CD8-positive, alpha-beta memory T cell (primary cell): ENCODE results near the gene ITGB5. TPM values are rescaled to one million over a fixed set of nuclear protein-coding genes. Genes with fewer than 3 reads are reported as not detected.
"Not testable (repeated sequence)": the region's sequence is repeated elsewhere in the genome, so short reads cannot be mapped to it uniquely, and the experiment has no call there.

Experiments
- CTCF ChIA-PET: fragments of 350-600 bp; sonication (Branson Sonifier 250); formaldehyde crosslinking; loops from one replicate; lab custom pipeline; 2021; ENCODE audit warnings: antibody characterized with exemption; lab: Charles Lee
- POLR2A ChIA-PET: fragments of 350-600 bp; sonication (Branson Sonifier 250); formaldehyde crosslinking; loops from one replicate; lab custom pipeline; 2021; ENCODE audit warnings: antibody characterized with exemption; lab: Charles Lee
- DNase-seq, 5 donors: peaks; one replicate each; pipeline versions ENCODE4 v3.0.0 to v3.0.0-alpha.2; 2020 to 2022; ENCODE audit warnings: mixed read lengths in 1 of 5
- H3K27ac ChIP-seq: one replicate; pipeline ENCODE4 v1.7.0; 2013; ENCODE audit warnings: low read depth, mild to moderate bottlenecking, low read length, moderate library complexity
- H3K27me3 ChIP-seq: 2 replicates; pipeline ENCODE4 v1.7.0; 2013; ENCODE audit warnings: low read length, mild to moderate bottlenecking; ENCODE audit not compliant: insufficient read depth, poor library complexity, severe bottlenecking
- H3K36me3 ChIP-seq: 2 replicates; pipeline ENCODE4 v1.7.0; 2013; ENCODE audit warnings: mild to moderate bottlenecking, low read length, moderate library complexity; ENCODE audit not compliant: insufficient read depth
- H3K4me1 ChIP-seq: 2 replicates; pipeline ENCODE4 v1.7.0; 2013; ENCODE audit warnings: mild to moderate bottlenecking, low read length, moderate library complexity; ENCODE audit not compliant: insufficient read depth
- H3K4me3 ChIP-seq: 2 replicates; pipeline ENCODE4 v1.7.0; 2013; ENCODE audit warnings: mild to moderate bottlenecking, low read length
- H3K9me3 ChIP-seq: 2 replicates; pipeline ENCODE4 v1.7.0; 2013; ENCODE audit warnings: mild to moderate bottlenecking, low read length
- H3K27ac Mint-ChIP-seq, 8 donors: one replicate each; pipeline ENCODE4 v1.8.0; 2020 to 2021; ENCODE audit warnings: mixed read lengths in 8 of 8, mild to moderate bottlenecking in 6 of 8, inconsistent platforms in 3 of 8, moderate library complexity in 3 of 8
- H3K27me3 Mint-ChIP-seq, 2 donors: one replicate each; pipeline ENCODE4 v1.8.0; 2020 to 2021; ENCODE audit warnings: mixed read lengths in 2 of 2, mild to moderate bottlenecking in 1 of 2, moderate library complexity in 1 of 2
- H3K36me3 Mint-ChIP-seq, 3 donors: one replicate each; pipeline ENCODE4 v1.8.0; 2020 to 2021; ENCODE audit warnings: mixed read lengths in 3 of 3, inconsistent platforms in 1 of 3, mild to moderate bottlenecking in 1 of 3
- H3K4me1 Mint-ChIP-seq, 3 donors: one replicate each; pipeline ENCODE4 v1.8.0; 2020 to 2021; ENCODE audit warnings: mixed read lengths in 3 of 3, inconsistent platforms in 1 of 3, mild to moderate bottlenecking in 1 of 3
- H3K4me3 Mint-ChIP-seq, 7 donors: one replicate each; pipeline ENCODE4 v1.8.0; 2020 to 2021; ENCODE audit warnings: mixed read lengths in 7 of 7, mild to moderate bottlenecking in 6 of 7, moderate library complexity in 4 of 7, inconsistent platforms in 2 of 7
- H3K9me3 Mint-ChIP-seq, 5 donors: one replicate each; pipeline ENCODE4 v1.8.0; 2020 to 2022; ENCODE audit warnings: mixed read lengths in 5 of 5, mild to moderate bottlenecking in 3 of 5, moderate library complexity in 2 of 5, inconsistent platforms in 1 of 5
- polyA plus RNA-seq: library from polyadenylated mRNA; unstranded; fragments of 300-500 nt; fragmentation: Illumina TruSeq; gene quantifications from one replicate; pipeline ENCODE4 v1.2.3, GENCODE V29; 2021
- total RNA-seq, 2 experiments: library from RNA; stranded (reverse); gene quantifications; one replicate each; pipeline ENCODE4 v1.2.3, GENCODE V29; 2021

Gene ITGB5
- total and polyA plus RNA-seq, 3 experiments from 2014 or later, result 0.62 to 3.3 (median 2.0) TPM

DNA sequence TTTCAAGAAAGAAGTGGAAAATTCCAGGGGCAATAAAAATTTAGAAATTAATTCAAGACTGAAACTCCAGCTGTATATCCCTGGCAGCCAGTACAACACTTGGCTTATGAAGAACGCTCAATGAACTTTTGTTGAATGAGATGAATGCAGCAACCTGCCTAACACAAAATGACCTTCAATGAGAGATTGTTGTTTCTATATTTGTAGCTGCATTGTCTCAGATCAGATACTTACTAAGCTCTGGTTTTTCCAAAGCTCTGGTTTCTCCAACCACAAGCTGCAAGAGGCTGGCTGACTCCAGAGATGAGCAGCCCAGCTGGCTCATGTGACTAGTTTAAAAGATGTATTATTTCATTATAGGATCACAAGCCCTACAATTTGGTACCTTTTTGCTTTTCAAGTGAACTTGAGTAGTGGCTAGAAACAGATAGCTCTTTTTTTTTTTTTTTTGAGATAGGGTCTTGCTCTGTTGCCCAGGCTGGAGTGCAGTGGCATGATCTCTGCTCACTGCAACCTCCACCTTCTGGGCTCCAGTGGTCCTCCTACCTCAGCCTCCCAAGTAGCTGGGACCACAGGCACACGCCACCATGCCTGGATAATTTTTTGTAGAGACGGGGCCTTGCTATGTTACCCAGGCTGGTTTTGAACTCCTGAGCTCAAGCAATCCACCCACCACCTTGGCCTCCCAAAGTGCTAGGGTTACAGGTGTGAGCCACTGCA, 99.5 kb downstream of the ITGB5 start:
- no peaks in the 10 kb centered on the region for H3K9me3 ChIP-seq
- CTCF ChIA-PET, result interaction anchor here (1.4 to 2.0 kb wide), 2 partner anchors 26 to 114 kb away, joined by 4 to 17 read pairs; no protein-coding TSS in a partner anchor
- H3K27me3 ChIP-seq, result no peaks in the 10 kb centered on the region
- no peak for DNase-seq
- Mint-ChIP-seq H3K27me3 (peaks cover 0 to 4% of the 10 kb centered on the region in 2 donors), H3K4me1 (no peaks in the 10 kb centered on the region), H3K9me3 (no peaks in the 10 kb centered on the region), H3K27ac (no peak overlapping the region), H3K4me3 (no peak overlapping the region), H3K36me3 (no peaks in the 10 kb centered on the region)
- no peak overlapping the region for H3K4me3 ChIP-seq
- H3K36me3 ChIP-seq, result no peaks in the 10 kb centered on the region
- POLR2A ChIA-PET, result no interaction called here
- H3K4me1 ChIP-seq, result no peaks in the 10 kb centered on the region
- no peak overlapping the region for H3K27ac ChIP-seq

GRCh38 chr3:124786511-124787241, 100.5 kb downstream of the ITGB5 start:
- ChIA-PET CTCF (interaction anchor here (0.5 to 2.0 kb wide), 3 partner anchors 112 to 120 kb away, joined by 3 to 17 read pairs (median 4); no protein-coding TSS in a partner anchor), POLR2A (no interaction called here)
- H3K27me3 ChIP-seq, result no peaks in the 10 kb centered on the region
- H3K36me3 Mint-ChIP-seq, result no peaks in the 10 kb centered on the region
- no peak overlapping the region for H3K27ac Mint-ChIP-seq
- no peaks in the 10 kb centered on the region for H3K9me3 Mint-ChIP-seq
- no peaks in the 10 kb centered on the region for H3K9me3 ChIP-seq
- H3K4me3 ChIP-seq, result no peak overlapping the region
- no peak for DNase-seq
- H3K27me3 Mint-ChIP-seq, result peaks cover 0 to 4% of the 10 kb centered on the region in 2 donors
- H3K4me1 Mint-ChIP-seq, result no peaks in the 10 kb centered on the region
- H3K4me3 Mint-ChIP-seq, result no peak overlapping the region
- no peaks in the 10 kb centered on the region for H3K36me3 ChIP-seq
- H3K27ac ChIP-seq, result no peak overlapping the region
- H3K4me1 ChIP-seq, result no peaks in the 10 kb centered on the region

GRCh38 chr3:124785973-124786372, 101.2 kb downstream of the ITGB5 start:
- Histone ChIP-seq H3K9me3 (no peaks in the 10 kb centered on the region), H3K4me3 (no peak overlapping the region), H3K27me3 (no peaks in the 10 kb centered on the region), H3K36me3 (no peaks in the 10 kb centered on the region), H3K27ac (no peak overlapping the region), H3K4me1 (no peaks in the 10 kb centered on the region)
- peaks cover 0 to 2% (median 0%) of the 10 kb centered on the region in 3 donors for H3K4me1 Mint-ChIP-seq
- no peak overlapping the region for H3K4me3 Mint-ChIP-seq
- no peak overlapping the region for H3K27ac Mint-ChIP-seq
- CTCF ChIA-PET, result interaction anchor here (0.7 kb wide), 1 partner anchor 121 kb away, joined by 4 read pairs; no protein-coding TSS in a partner anchor
- no peaks in the 10 kb centered on the region for H3K9me3 Mint-ChIP-seq
- POLR2A ChIA-PET, result no interaction called here
- H3K36me3 Mint-ChIP-seq, result no peaks in the 10 kb centered on the region
- peaks cover 0 to 6% of the 10 kb centered on the region in 2 donors for H3K27me3 Mint-ChIP-seq
- no peak for DNase-seq

DNA sequence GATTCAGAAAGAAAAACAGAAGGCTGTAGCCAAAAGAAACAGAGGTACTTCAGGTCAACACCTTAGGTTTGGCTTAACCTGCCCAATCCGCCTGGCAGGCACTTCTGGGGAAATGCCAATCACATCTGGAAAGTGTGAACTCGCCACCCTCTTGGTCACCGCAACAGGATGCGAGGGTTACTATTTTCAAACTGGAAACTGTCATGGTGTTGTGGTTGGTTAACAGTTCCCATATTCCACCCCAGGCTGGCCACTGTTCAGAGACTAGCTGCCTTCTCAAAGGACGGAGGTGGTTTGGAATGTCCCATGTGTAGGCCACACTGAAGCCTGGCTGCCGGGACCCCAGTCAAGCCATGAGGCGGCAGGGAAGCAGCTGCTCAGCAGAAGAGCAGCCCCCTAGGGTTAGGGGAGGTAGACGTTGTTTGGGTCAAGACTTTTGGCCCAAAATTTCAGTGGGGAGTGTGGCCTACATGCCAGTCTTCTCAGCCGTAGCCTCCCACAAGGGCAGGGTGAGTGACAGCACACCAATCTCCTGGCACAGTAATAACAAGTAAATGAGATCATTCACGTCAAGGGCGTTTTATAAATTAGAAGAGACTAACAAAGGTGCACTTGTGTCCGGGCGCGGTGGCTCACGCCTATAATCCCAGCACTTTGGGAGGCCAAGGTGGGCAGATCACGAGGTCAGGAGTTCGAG, 102.3 kb downstream of the ITGB5 start:
- DNase-seq, result no peak

GRCh38 chr3:124783696-124784095, 103.5 kb downstream of the ITGB5 start:
- peaks cover 4 to 7% of the 10 kb centered on the region in 2 donors for H3K27me3 Mint-ChIP-seq
- CTCF ChIA-PET, result interaction anchor here (0.8 kb wide), 1 partner anchor 117 kb away, joined by 4 read pairs; no protein-coding TSS in a partner anchor
- POLR2A ChIA-PET, result no interaction called here
- H3K27ac Mint-ChIP-seq, result no peak overlapping the region
- Histone ChIP-seq H3K4me1 (no peaks in the 10 kb centered on the region), H3K4me3 (no peak overlapping the region), H3K36me3 (no peaks in the 10 kb centered on the region), H3K27me3 (no peaks in the 10 kb centered on the region), H3K9me3 (no peaks in the 10 kb centered on the region), H3K27ac (no peak overlapping the region)
- DNase-seq, result no peak
- peaks cover 5 to 7% (median 5%) of the 10 kb centered on the region in 3 donors for H3K4me1 Mint-ChIP-seq
- no peaks in the 10 kb centered on the region for H3K9me3 Mint-ChIP-seq
- H3K36me3 Mint-ChIP-seq, result no peaks in the 10 kb centered on the region
- H3K4me3 Mint-ChIP-seq, result no peak overlapping the region

More for the DNA sequence above, 102.3 kb downstream of the ITGB5 start:
- ChIA-PET CTCF (no interaction called here), POLR2A (no interaction called here)
- Mint-ChIP-seq H3K27me3 (peaks cover 4 to 6% of the 10 kb centered on the region in 2 donors), H3K4me1 (peaks cover 5 to 7% (median 5%) of the 10 kb centered on the region in 3 donors), H3K36me3 (no peaks in the 10 kb centered on the region), H3K27ac (no peak overlapping the region), H3K4me3 (no peak overlapping the region), H3K9me3 (no peaks in the 10 kb centered on the region)
- Histone ChIP-seq H3K27ac (no peak overlapping the region), H3K36me3 (no peaks in the 10 kb centered on the region), H3K27me3 (no peaks in the 10 kb centered on the region), H3K4me1 (no peaks in the 10 kb centered on the region), H3K9me3 (no peaks in the 10 kb centered on the region), H3K4me3 (no peak overlapping the region)

- peaks cover 4 to 17% of the 10 kb centered on the region in 2 donors for H3K27me3 Mint-ChIP-seq
- H3K27me3 ChIP-seq, H3K4me3 Mint-ChIP-seq, H3K36me3 Mint-ChIP-seq, CTCF ChIA-PET, H3K4me1 ChIP-seq, POLR2A ChIA-PET, H3K27ac ChIP-seq, H3K4me3 ChIP-seq, DNase-seq, H3K4me1 Mint-ChIP-seq, H3K36me3 ChIP-seq, H3K27ac Mint-ChIP-seq, H3K9me3 Mint-ChIP-seq, H3K9me3 ChIP-seq: not testable (repeated sequence)
Observed at GRCh38 chr3:124782377-124782712, 104.8 kb downstream of the ITGB5 start.

DNA sequence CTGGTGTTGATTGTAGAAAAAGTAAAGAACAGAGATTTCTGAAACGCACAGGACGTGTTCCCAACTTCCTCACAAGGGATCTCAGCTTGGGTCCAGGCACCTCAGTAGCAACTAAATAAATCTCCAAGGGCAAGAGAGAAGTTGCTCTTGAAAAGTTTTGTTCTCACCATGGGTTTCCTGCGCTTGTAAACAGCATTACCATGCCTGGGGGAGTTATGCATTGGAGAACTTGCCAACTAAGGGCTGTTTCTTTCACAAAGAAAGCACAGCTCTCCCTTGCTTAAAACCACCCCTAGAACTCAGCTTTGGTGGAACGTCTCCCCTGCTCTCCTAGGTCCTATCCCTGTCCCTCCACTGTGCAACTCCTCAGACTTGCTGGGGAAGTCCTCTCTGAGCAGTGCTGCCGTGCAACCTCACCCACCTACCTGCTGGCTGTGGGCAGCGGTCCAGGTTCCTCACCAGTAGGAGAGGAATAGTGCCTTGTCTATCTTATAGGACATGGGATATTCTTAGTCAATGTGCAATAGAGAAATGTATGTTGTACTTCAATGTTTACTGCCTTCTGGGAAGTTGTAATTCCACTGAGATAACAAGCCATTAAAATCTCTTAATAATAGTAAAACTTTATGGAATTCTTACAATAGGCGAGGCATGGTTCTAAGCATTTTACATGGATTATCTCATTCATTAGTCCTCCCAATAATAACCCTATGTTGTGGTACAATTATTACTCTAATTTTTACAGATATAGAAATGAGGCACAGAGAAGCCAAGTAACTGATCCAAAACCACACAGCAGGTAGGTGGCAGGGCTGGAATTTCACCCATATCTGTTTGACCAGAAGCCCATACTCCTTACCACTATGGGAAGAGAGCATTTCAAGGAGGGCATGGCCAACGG, 105.4 kb downstream of the ITGB5 start:
- Mint-ChIP-seq H3K27ac (no peak overlapping the region), H3K36me3 (no peaks in the 10 kb centered on the region)
- CTCF ChIA-PET, result interaction anchor here (1.4 kb wide), 1 partner anchor 21 kb away, joined by 3 read pairs; no protein-coding TSS in a partner anchor

More for the DNA sequence above, 105.4 kb downstream of the ITGB5 start:
- H3K27me3 Mint-ChIP-seq, result peaks cover 4 to 17% of the 10 kb centered on the region in 2 donors
- POLR2A ChIA-PET, result no interaction called here
- no peak overlapping the region for H3K4me3 Mint-ChIP-seq
- Histone ChIP-seq H3K27ac (no peak overlapping the region), H3K4me1 (no peaks in the 10 kb centered on the region), H3K9me3 (no peaks in the 10 kb centered on the region), H3K4me3 (no peak overlapping the region), H3K36me3 (no peaks in the 10 kb centered on the region), H3K27me3 (no peaks in the 10 kb centered on the region)
- no peak for DNase-seq
- peaks cover 5 to 7% (median 5%) of the 10 kb centered on the region in 3 donors for H3K4me1 Mint-ChIP-seq
- H3K9me3 Mint-ChIP-seq, result no peaks in the 10 kb centered on the region
